IPS DF 19.7 (cell line): ENCODE data around the gene CCDC88C.
"Not testable (repeated sequence)": the region's sequence is repeated elsewhere in the genome, so short reads cannot be mapped to it uniquely, and the experiment has no call there.

Source experiments
- DNase-seq: peaks from one replicate; pipeline ENCODE4 v3.0.0-alpha.2; 2013; ENCODE audit warnings: low read depth, low spot score

The CCDC88C gene

GRCh38 chr14:91226360-91226759 is 191.3 kb downstream of the CCDC88C start:
- not testable (repeated sequence) for DNase-seq

GRCh38 chr14:91225025-91225424 is 192.6 kb downstream of the CCDC88C start:
- DNase-seq, result no peak

GRCh38 chr14:91223028-91223783 is 194.4 kb downstream of the CCDC88C start:
- no peak for DNase-seq
